ENCODE data around the gene MARK1.

Gene MARK1

GRCh38 chr1:220527908-220528678 is at the start of gene MARK1:
TSS of gene MARK1 (plus strand) at chr1:220528136. CDS start at chr1:220528823, 687 bp downstream.
- no peak for DNase-seq (ENCODE audit: low read depth in 3 of 3, low spot score in 1 of 3)

DNA sequence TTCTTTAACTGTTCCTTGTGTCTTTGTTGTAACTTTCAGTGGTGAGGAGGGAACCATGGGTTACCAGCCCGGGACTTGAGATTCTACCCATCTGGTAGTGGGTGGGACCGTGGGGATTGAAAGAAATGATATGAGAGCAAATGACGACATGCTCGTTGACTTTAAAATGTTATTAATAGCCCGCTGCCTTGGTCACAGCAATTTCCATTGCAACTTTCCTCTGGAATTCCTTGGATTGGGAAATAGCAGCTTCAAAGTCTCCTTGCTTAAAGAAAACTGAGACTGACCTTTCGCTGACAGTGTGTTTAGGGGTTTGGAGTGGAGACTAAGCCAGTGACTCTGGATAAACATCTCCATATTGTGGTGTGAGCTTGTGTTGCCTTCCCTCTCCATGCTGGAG is 44.2 kb upstream of the MARK1 start:
- no peak for DNase-seq (ENCODE audit: low read depth in 3 of 3, low spot score in 1 of 3)

- no peak for DNase-seq (ENCODE audit: low read depth in 3 of 3, low spot score in 1 of 3)
These were observed 43.8 kb upstream of the MARK1 start for GRCh38 chr1:220484135-220484534.

DNA sequence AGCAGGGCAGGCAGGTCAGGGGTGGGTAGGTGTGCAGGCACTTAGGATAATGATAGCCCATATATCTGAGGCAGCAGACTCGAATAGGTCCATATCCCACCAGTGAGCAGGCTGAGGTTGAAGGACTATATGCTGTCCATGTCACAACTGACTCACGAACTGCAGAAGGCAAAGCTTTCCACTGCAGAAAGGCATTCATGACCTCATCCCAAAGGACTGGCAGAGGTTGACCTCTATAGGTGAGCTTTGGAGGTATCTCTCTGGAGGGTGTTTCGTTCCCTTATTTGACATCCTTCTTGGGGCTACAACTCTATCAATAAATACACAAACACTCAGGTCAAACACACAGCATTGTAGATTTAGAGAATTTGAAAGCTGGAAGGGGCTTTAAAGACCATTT is 42.8 kb upstream of the MARK1 start:
- no peak for DNase-seq (ENCODE audit: low read depth in 3 of 3, low spot score in 1 of 3)

GRCh38 chr1:220485791-220486190 is 42.1 kb upstream of the MARK1 start:
- DNase-seq (ENCODE audit: low read depth in 3 of 3, low spot score in 1 of 3), result no peak

DNA sequence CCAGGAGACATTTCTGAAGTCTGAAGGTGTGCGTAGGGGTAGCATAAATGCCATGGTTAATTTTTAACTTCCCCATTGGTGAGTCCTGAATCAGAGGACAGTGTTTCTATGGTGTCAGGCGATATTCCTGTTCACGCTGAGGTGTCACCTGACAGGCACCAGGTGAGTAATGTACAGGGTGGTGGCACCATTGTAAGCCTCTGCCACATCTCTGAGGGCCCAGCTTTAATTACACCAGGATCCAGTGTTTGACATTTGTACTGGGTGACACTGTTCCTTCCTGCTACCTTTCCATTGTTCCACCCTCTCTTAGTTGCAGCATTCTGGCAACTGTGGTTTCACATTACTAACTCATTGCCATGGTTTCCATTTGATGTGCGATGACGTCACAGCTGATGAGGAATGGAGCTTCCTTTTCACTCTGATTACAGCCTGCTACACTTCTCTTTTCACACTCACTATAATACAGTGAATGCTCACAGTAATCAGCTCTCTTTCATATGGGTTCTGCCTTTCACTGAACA is 40.6 kb upstream of the MARK1 start:
- no peak for DNase-seq (ENCODE audit: low read depth in 3 of 3, low spot score in 1 of 3)

- DNase-seq (ENCODE audit: low read depth in 3 of 3, low spot score in 1 of 3), result no peak
These were observed 36.0 kb upstream of the MARK1 start for GRCh38 chr1:220491891-220492290.

DNA sequence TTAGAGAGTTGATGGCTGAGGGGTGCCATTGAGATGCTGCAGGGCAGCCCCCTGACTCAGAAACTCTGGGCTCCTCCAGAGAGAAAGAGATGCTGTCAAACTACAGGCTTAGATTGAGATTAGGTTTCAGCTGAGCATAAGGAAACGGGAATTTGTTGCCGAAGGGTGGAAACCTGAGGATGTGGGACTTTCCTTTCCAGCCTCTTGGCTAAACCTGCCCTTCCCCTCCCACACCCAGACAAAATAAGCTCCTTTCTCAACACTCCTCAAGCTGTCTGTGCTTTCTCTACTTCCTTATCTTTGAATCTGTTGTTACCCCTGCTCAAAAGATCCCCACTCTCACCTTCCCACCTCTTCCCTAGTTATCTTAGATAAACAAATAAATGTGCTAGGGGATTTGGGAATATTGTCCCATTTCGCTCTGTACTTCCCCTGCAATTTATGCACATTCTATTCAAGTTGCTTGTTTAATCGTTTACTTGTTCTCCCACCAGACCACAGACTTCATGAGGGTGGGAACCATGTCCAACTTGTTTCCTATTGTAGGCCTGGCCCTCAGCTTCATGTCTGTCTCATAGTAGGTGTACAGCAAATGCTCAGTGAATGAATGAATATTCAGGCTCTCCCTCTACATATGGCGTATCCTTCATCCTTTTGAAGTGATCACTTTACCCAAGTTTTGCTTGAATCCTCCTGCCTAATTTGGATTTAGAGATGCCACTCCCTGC is 30.6 kb upstream of the MARK1 start:
- DNase-seq (ENCODE audit: low read depth in 3 of 3, low spot score in 1 of 3), result no peak

- no peak for DNase-seq (ENCODE audit: low read depth in 3 of 3, low spot score in 1 of 3)
These were observed 29.7 kb upstream of the MARK1 start for GRCh38 chr1:220498188-220498587.

DNA sequence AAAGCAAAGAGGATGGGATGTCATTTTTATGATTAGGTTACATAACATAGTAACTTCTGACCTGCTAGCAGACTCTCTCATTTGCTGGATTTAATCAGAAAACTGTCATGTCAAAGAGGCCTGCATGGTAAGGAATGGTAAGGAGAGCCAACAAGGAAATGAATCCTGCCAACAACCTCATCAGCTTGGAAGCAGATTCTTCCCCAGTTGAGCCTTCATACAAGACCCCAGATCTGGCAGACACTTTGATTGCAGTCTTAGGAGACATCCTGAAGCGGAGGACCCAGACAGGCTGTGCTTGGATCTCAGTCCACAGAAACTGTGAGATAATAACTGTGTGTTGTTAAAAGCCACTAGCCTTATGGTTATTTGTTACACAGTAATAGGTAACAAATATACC is 27.6 kb upstream of the MARK1 start:
- DNase-seq (ENCODE audit: low read depth in 3 of 3, low spot score in 1 of 3), result no peak

GRCh38 chr1:220504329-220504728 is 23.6 kb upstream of the MARK1 start:
- DNase-seq (ENCODE audit: low read depth in 3 of 3, low spot score in 1 of 3), result no peak

- no peak for DNase-seq (ENCODE audit: low read depth in 3 of 3, low spot score in 1 of 3)
These were observed 20.9 kb upstream of the MARK1 start for GRCh38 chr1:220507085-220507484.

DNA sequence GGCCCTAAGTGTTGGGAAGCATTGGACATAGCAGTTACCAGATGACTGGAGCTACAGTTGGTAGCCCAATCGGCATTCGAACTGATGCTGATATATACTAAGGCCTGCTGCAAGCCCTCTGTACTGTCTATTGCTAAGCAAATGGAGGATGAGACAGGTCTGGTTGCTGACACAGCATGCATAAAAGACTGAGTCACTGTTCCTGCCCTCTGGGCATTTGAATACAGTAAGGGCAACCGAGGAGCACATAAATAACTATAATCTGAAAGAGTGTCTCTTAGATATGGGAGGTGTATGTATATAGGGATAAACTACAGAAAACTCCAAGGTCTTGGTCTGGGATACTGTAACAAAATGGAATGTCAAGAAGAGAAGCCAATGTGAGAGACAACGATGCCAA is 16.8 kb upstream of the MARK1 start:
- DNase-seq (ENCODE audit: low read depth in 3 of 3, low spot score in 1 of 3), result no peak

- no peak for DNase-seq (ENCODE audit: low read depth in 3 of 3, low spot score in 1 of 3)
These were observed 16.2 kb upstream of the MARK1 start for GRCh38 chr1:220511785-220512184.

DNA sequence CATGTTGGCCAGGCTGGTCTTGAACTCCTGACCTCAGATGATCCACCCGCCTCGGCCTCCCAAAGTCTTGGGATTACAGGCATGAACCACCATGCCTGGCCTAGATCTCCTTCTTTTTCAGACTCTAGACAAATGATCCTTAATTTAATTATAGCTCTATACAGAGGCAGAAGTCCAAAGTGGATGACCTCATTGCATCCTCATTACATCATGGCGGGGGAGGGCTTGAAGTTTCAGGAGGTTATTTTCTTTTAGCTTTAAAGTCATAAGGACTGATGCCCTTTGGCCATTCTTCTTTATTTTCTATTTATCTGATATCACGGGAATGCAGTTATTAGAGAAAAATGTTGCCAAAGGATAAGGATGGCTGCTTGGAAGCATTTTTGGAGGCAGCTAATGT is 14.1 kb upstream of the MARK1 start:
- no peak for DNase-seq (ENCODE audit: low read depth in 3 of 3, low spot score in 1 of 3)

DNA sequence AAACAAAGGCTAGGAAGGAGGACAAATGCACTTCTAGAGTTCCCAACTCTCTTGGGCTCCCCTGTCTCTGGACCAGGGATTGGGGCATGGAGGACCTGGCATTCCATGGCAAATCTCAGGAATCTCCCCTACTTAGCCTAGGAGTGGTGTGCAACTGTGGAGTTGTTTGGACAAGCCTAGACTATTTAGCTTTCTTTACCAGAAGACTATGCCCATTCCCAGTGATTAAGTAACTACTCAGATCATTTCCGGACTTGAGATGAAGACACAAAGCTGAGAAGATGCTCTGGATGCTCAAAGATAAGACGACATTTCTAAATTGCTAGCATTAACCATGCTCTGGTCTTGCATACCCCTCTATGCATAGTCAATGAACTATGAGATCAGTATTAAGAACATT is 13.7 kb upstream of the MARK1 start:
- DNase-seq (ENCODE audit: low read depth in 3 of 3, low spot score in 1 of 3), result no peak

- DNase-seq (ENCODE audit: low read depth in 3 of 3, low spot score in 1 of 3), result no peak
These were observed 11.8 kb upstream of the MARK1 start for GRCh38 chr1:220516014-220516721.

DNA sequence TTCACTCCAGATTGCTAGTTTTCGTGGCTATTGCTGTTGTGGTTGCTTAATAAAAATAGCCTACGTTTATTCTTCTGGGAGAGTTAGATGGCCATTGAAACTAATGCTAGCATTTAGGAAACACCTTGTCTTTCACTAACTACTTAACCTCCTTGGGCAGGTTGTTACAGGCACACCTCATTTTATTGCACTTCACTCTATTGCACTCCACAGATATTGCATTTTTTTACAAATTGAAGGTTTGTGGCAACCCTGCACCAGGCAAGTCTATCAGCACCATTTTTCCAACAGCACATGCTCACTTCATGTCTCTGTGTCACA is 11.3 kb upstream of the MARK1 start:
- DNase-seq (ENCODE audit: low read depth in 3 of 3, low spot score in 1 of 3), result no peak

- DNase-seq (ENCODE audit: low read depth in 3 of 3, low spot score in 1 of 3), result no peak
These were observed 6.2 kb upstream of the MARK1 start for GRCh38 chr1:220521778-220522177.

DNA sequence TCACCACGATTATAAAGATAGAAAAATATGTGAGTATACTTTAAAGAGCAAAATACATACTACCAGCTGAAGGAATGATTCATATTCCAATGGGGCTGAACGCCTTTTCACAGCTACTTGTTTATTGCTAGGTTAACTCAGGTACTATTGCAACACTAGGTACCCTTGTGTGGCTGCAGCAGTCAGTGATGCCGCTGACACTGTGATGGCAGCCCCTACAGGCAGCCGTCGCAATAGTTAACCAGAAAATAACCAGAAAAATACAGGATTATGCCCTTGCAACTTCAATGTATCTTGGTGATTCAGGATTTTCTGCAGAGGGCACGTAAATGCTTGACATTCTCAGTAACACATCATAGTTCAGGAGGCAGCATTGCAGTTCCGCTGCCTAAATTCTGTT is 1.6 kb upstream of the MARK1 start:
- DNase-seq (ENCODE audit: low read depth in 3 of 3, low spot score in 1 of 3), result no peak

DNA sequence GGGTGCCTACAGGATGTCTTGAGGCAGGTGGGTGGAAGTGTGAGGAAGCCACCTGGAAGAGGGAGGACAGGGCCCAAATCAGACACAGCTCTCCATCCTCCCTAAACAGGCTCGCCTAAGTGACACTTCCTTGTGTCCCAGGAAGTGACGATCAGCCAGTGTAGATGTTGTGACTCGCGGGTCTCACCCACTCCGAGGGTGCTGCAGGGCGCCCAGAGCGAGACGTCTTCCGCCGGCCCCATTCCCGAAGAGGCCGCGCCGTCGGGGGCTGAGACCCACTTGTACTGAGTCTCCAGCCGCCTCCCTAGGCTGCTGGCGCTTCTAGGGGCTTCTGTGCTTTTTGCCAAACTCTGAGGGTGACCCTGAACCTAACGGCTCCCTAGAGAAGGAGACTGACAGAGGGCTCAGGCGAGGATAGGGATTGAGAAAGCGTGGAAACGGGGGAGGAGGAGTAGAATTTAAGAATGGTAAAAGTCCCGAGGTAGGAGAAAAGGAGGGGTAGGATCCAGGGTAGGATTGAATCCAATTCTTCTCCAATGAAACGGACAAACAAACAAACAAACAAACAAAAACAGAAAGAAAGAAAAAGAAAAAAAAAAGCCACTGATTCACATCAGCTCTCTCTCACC is 543 bp upstream of the MARK1 start:
- no peak for DNase-seq (ENCODE audit: low read depth in 3 of 3, low spot score in 1 of 3)

Measured in stimulated activated CD4-positive, alpha-beta T cell treated with anti-CD3 and anti-CD28 coated beads, TNF-alpha, amount 100 ng/mL, for 1 hour (primary cell).